ENCODE measurements around the gene ADPRHL1. TPM values are rescaled to one million over a fixed set of nuclear protein-coding genes. Genes with fewer than 3 reads are reported as not detected.

ADPRHL1 gene
- total and polyA plus RNA-seq, 2 experiments from 2014 or later = 1.0 to 1.1 TPM

DNA sequence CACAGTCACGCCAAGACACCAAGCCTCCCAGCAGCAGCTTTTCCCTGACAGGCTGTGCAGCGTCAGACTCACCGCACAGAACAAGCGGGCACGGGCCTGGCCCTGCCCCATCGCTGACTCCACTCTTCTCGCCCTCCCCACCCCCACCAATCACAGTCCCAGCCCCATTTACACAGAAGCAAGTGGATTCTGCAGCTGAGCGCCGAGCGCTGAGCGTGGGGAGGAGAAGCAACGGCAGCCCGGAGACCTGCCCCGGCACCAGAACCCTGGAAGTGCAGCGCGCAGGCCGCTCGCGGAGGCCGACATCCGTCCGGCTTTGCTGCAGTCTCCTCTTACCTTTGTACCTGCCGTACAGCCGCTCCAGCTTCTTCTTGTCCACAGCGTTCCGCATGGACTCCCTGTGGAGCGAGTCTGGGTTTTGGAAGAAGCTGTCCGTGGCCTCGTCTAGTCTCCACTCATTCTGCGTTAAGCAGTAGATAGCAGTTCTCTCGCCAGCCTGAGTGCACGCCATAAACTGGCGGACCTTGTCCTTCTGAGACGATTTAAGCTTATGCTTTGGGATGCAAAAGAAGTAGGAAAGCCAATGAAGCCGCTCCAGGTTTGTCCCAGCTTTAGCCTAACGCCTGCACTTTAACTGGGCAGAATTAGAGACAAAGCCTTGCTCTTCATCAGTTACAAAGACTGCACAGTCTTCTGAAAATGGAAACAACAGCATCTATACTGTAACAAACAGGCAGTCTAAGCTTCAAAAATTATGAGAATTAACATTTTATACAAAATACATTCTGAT is 30.4 kb upstream of the ADPRHL1 start:
- 93% methylated on average over 34 of the region's 36 CpGs for WGBS (ENCODE audit: low lambda C conversion rate, missing lambda C conversion rate)

DNA sequence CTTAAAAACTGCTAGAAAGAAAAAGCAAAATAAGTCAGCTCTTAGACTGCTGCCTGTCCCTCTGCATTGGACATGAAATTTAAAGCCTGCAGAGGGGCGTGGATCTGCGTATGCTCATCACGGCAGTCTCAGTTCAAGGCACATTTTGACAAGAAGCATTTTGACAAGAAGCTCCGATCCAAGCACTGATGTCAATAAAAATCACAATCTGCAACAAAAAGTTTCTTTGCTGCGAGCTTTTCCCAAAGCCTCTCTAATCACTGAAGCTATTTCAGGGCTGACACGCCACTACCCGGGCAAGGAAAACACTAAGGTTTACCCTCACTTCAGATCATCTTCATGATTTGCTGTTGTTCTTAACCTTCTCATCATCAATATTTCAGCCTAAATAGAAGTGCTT is 29.8 kb upstream of the ADPRHL1 start:
- H3K9me2 ChIP-seq (replicated peaks; ENCODE audit: insufficient read depth) = no peaks in the 10 kb centered on the region
- H2AFZ ChIP-seq = no peak overlapping the region
- 92% methylated on average over 7 of the region's 7 CpGs for WGBS (ENCODE audit: low lambda C conversion rate, missing lambda C conversion rate)
- peaks cover 70% of the 10 kb centered on the region for H3K79me2 ChIP-seq
- H3K36me3 ChIP-seq (replicated peaks; ENCODE audit: insufficient read depth, low read depth) = peaks cover under 1% of the 10 kb centered on the region
- H3K4me3 ChIP-seq = no peak overlapping the region
- H3K4me2 ChIP-seq = no peak overlapping the region
- no peaks in the 10 kb centered on the region for H3K27me3 ChIP-seq
- peaks cover 9% of the 10 kb centered on the region for H4K20me1 ChIP-seq (ENCODE audit: insufficient read depth, poor library complexity, severe bottlenecking)
- TF ChIP-seq CTCF (IDR thresholded peaks at IDR 0.05; ENCODE audit: poor library complexity) = no peak
- TF ChIP-seq EZH2phosphoT487 (IDR thresholded peaks at IDR 0.05; ENCODE audit: low read depth, severe bottlenecking, unreplicated experiment) = no peak
- TF ChIP-seq EZH2 (IDR thresholded peaks at IDR 0.05; ENCODE audit: borderline replicate concordance) = no peak
- no peak for DNase-seq (ENCODE audit: low spot score)
- H3K27ac ChIP-seq = no peak overlapping the region
- H3K9me3 ChIP-seq (ENCODE audit: low read depth) = no peaks in the 10 kb centered on the region
- no peaks in the 10 kb centered on the region for H3K4me1 ChIP-seq (ENCODE audit: insufficient read depth)

More for the DNA sequence above, 30.4 kb upstream of the ADPRHL1 start:
- Histone ChIP-seq H3K27ac (no peak overlapping the region), H2AFZ (no peak overlapping the region), H3K4me2 (no peak overlapping the region), H4K20me1 (ENCODE audit: insufficient read depth, poor library complexity, severe bottlenecking) (peaks cover 16% of the 10 kb centered on the region), H3K79me2 (peaks cover 77% of the 10 kb centered on the region), H3K27me3 (no peaks in the 10 kb centered on the region), H3K9me3 (ENCODE audit: low read depth) (no peaks in the 10 kb centered on the region), H3K36me3 (replicated peaks; ENCODE audit: insufficient read depth, low read depth) (no peaks in the 10 kb centered on the region), H3K9me2 (replicated peaks; ENCODE audit: insufficient read depth) (no peaks in the 10 kb centered on the region), H3K4me3 (no peak overlapping the region), H3K4me1 (ENCODE audit: insufficient read depth) (peaks cover 1% of the 10 kb centered on the region)
- no peak for DNase-seq (ENCODE audit: low spot score)
- TF ChIP-seq EZH2phosphoT487 (IDR thresholded peaks at IDR 0.05; ENCODE audit: low read depth, severe bottlenecking, unreplicated experiment) (no peak), CTCF (IDR thresholded peaks at IDR 0.05; ENCODE audit: poor library complexity) (no peak), EZH2 (IDR thresholded peaks at IDR 0.05; ENCODE audit: borderline replicate concordance) (no peak)

GRCh38 chr13:113479179-113479578 is 25.9 kb upstream of the ADPRHL1 start:
- DNase-seq (ENCODE audit: low spot score) = no peak
- Histone ChIP-seq H3K27ac (no peak overlapping the region), H2AFZ (no peak overlapping the region), H3K27me3 (no peaks in the 10 kb centered on the region), H4K20me1 (ENCODE audit: insufficient read depth, poor library complexity, severe bottlenecking) (peaks cover 6% of the 10 kb centered on the region), H3K79me2 (peaks cover 31% of the 10 kb centered on the region), H3K36me3 (replicated peaks; ENCODE audit: insufficient read depth, low read depth) (peaks cover 3% of the 10 kb centered on the region), H3K4me1 (ENCODE audit: insufficient read depth) (no peaks in the 10 kb centered on the region), H3K4me3 (no peak overlapping the region), H3K4me2 (no peak overlapping the region), H3K9me3 (ENCODE audit: low read depth) (no peaks in the 10 kb centered on the region), H3K9me2 (replicated peaks; ENCODE audit: insufficient read depth) (no peaks in the 10 kb centered on the region)
- WGBS (ENCODE audit: low lambda C conversion rate, missing lambda C conversion rate) = 74% methylated on average over 4 of the region's 4 CpGs
- TF ChIP-seq CTCF (IDR thresholded peaks at IDR 0.05; ENCODE audit: poor library complexity) = no peak
- TF ChIP-seq EZH2 (IDR thresholded peaks at IDR 0.05; ENCODE audit: borderline replicate concordance) = no peak
- TF ChIP-seq EZH2phosphoT487 (IDR thresholded peaks at IDR 0.05; ENCODE audit: low read depth, severe bottlenecking, unreplicated experiment) = no peak
